HCT116 (cell line): ENCODE data around the gene ZYX. TPM values are rescaled to one million over a fixed set of nuclear protein-coding genes. Genes with fewer than 3 reads are reported as not detected.
"Not testable (repeated sequence)": the region's sequence is repeated elsewhere in the genome, so short reads cannot be mapped to it uniquely, and the experiment has no call there.

Source experiments
- ATAC-seq: fragments of 200-7000 bp; cut with Tn5 transposase; 2 replicates; pipeline ENCODE4 v1.9.1; 2020; ENCODE audit warnings: mild to moderate bottlenecking, moderate library complexity
- BruUV-seq: library from RNA; stranded (reverse); fragments of 400-500 nt; replicated peaks from 2 replicates; lab custom pipeline; 2021; lab: Mats Ljungman, UMichigan
- CTCF ChIA-PET: fragments of 300-600 bp; sonication (Branson Sonifier 250); formaldehyde crosslinking; loops from one replicate; lab custom pipeline; 2021; ENCODE audit warnings: antibody characterized with exemption; lab: Charles Lee
- POLR2A ChIA-PET: fragments of 300-600, 350-600 bp; sonication (Branson Sonifier 250); formaldehyde crosslinking; loops from one replicate; lab custom pipeline; 2021; ENCODE audit warnings: antibody characterized with exemption; lab: Charles Lee
- RAD21 ChIA-PET, 2 experiments: fragments of 300-600 bp; sonication (Branson Sonifier 250); formaldehyde crosslinking; loops; one replicate each; lab custom pipeline; 2023; ENCODE audit warnings: low total read pairs in 2 of 2; ENCODE audit not compliant: uncharacterized antibody in 2 of 2, unreplicated experiment in 2 of 2, low non-redundant PET in 1 of 2; lab: Charles Lee
- DNase-seq: peaks from one replicate; pipeline ENCODE4 v3.0.0-alpha.2; 2010; ENCODE audit warnings: low read depth, low spot score
- H2AFZ ChIP-seq: fragments of 200-600 bp; shearing (Covaris generic), sonication (generic); 2 replicates; pipeline ENCODE4 v1.6.1; 2017; ENCODE audit warnings: low read depth, mixed run types, mixed read lengths, antibody characterized with exemption, low read length; ENCODE audit not compliant: poor library complexity, severe bottlenecking
- H3K27ac ChIP-seq: 2 replicates; pipeline ENCODE4 v1.5.1; 2012; ENCODE audit warnings: low read depth, low read length
- H3K27me3 ChIP-seq: fragments of 200-600 bp; sonication (generic); 2 replicates; pipeline ENCODE4 v1.6.1; 2016; ENCODE audit warnings: mixed run types, low read length, mixed read lengths; ENCODE audit not compliant: insufficient read depth
- H3K36me3 ChIP-seq, 2 experiments: fragments of 200-500 bp in 1 of 2; fragments of 200-600 bp in 1 of 2; sonication (Bioruptor generic) in 1 of 2; sonication (generic) in 1 of 2; 2 replicates each; pipeline versions ENCODE4 v1.5.1 to v1.6.1; 2014 to 2016; ENCODE audit warnings: low read length in 2 of 2, inconsistent platforms in 1 of 2, mixed read lengths in 1 of 2, mixed run types in 1 of 2; ENCODE audit not compliant: insufficient read depth in 2 of 2, control insufficient read depth in 1 of 2
- H3K4me1 ChIP-seq, 2 experiments: fragments of 200-600 bp in 1 of 2; sonication (generic) in 1 of 2; 2 replicates each; pipeline versions ENCODE4 v1.5.1 to v1.6.1; 2012 to 2017; ENCODE audit warnings: low read length in 2 of 2, inconsistent platforms in 1 of 2, mild to moderate bottlenecking in 1 of 2, mixed read lengths in 1 of 2, mixed run types in 1 of 2, moderate library complexity in 1 of 2; ENCODE audit not compliant: insufficient read depth in 2 of 2, control insufficient read depth in 1 of 2
- H3K4me2 ChIP-seq: fragments of 200-600 bp; sonication (generic); 2 replicates; pipeline ENCODE4 v1.6.1; 2017; ENCODE audit warnings: mixed run types, low read length, mixed read lengths
- H3K4me3 ChIP-seq, 2 experiments: fragments of 200-600 bp in 1 of 2; sonication (generic) in 1 of 2; replicated peaks in 1 of 2; 2 replicates each; pipeline ENCODE4 v1.5.1; 2011 to 2016; ENCODE audit warnings: low read length in 2 of 2, control low read depth in 1 of 2, low read depth in 1 of 2, mild to moderate bottlenecking in 1 of 2, mixed read lengths in 1 of 2, mixed run types in 1 of 2
- H3K79me2 ChIP-seq: fragments of 200-600 bp; sonication (generic); 2 replicates; pipeline ENCODE4 v1.6.1; 2017; ENCODE audit warnings: mild to moderate bottlenecking, mixed run types, low read length, moderate library complexity, mixed read lengths; ENCODE audit not compliant: insufficient read depth
- H3K9ac ChIP-seq: fragments of 200-600 bp; sonication (generic); 2 replicates; pipeline ENCODE4 v1.6.1; 2016; ENCODE audit warnings: low read length, mixed read lengths
- H3K9me2 ChIP-seq: fragments of 200-600 bp; sonication (generic), shearing (Covaris generic); 2 replicates; pipeline ENCODE4 v1.6.1; 2017; ENCODE audit warnings: mixed run types, mild to moderate bottlenecking, moderate library complexity; ENCODE audit not compliant: insufficient read depth
- H3K9me3 ChIP-seq, 2 experiments: fragments of 200-500 bp in 1 of 2; fragments of 200-600 bp in 1 of 2; sonication (Bioruptor generic) in 1 of 2; sonication (generic) in 1 of 2; 2 replicates each; pipeline ENCODE4 v1.6.1; 2014 to 2017; ENCODE audit warnings: low read length in 2 of 2, mixed read lengths in 2 of 2, inconsistent platforms in 1 of 2, low read depth in 1 of 2, mild to moderate bottlenecking in 1 of 2, mixed run types in 1 of 2, moderate library complexity in 1 of 2; ENCODE audit not compliant: control insufficient read depth in 1 of 2, insufficient read depth in 1 of 2
- H4K20me1 ChIP-seq: fragments of 200-600 bp; sonication (generic), shearing (Covaris generic); 2 replicates; pipeline ENCODE4 v1.6.1; 2017; ENCODE audit warnings: mixed run types, mild to moderate bottlenecking, moderate library complexity; ENCODE audit not compliant: insufficient read depth
- CBX3 ChIP-seq: IDR thresholded peaks from 2 replicates; pipeline ENCODE4 v1.6.1; 2012; ENCODE audit warnings: low read depth
- SP1 ChIP-seq: IDR thresholded peaks from 2 replicates; pipeline ENCODE4 v1.6.1; 2012; ENCODE audit warnings: low read depth
- intact Hi-C: fragments of 100-400 bp; cut with micrococcal nuclease; formaldehyde crosslinking; loops from 2 replicates; pipeline ENCODE4 v1.10.0; 2022
- total RNA-seq: library from RNA; stranded (reverse); gene quantifications from one replicate; pipeline ENCODE4 v1.2.1, GENCODE V29; 2021; ENCODE audit not compliant: unreplicated experiment
- TF ChIP-seq, protein P1 (sequence below), 3 experiments: fragments of 200-600 bp in 1 of 3; sonication (generic) in 1 of 3; IDR thresholded peaks in 2 of 3; conservative IDR thresholded peaks in 1 of 3; 2 replicates each; pipeline ENCODE4 v1.5.1; 2012 to 2017; ENCODE audit warnings: low read depth in 2 of 3, low read length in 2 of 3, antibody characterized with exemption in 1 of 3, borderline replicate concordance in 1 of 3, control low read depth in 1 of 3, mild to moderate bottlenecking in 1 of 3, mixed read lengths in 1 of 3, mixed run types in 1 of 3, moderate library complexity in 1 of 3; ENCODE audit not compliant: insufficient read depth in 1 of 3

ZYX gene
- total RNA-seq, 1 experiment from 2014 or later, result 144 TPM

DNA sequence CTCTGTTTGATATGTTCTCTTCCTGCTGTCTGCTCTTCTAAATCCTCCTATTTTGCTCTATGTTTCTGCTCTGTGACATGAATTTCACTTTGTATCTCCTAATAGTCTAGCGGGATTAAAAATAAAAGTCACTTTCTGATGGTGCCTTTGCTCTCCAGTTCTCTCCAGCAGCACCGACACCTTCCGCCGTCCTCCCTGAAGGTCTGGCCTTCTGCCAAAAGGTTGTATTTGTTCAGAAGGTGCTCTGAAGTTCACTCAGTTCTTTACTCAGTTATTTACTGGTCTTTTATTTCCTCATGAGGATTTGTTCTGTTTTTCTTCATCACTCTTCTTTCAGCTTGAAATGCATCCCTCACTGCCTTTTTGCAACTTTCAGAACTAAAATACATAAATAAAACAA is 38.7 kb downstream of the ZYX start:
- CTCF ChIA-PET, result no interaction called here
- Histone ChIP-seq H3K4me3 (no peak overlapping the region), H3K79me2 (no peaks in the 10 kb centered on the region), H3K27me3 (no peaks in the 10 kb centered on the region), H3K9ac (no peak overlapping the region), H4K20me1 (no peaks in the 10 kb centered on the region), H3K27ac (no peak overlapping the region), H3K9me3 (no peaks in the 10 kb centered on the region), H3K4me1 (no peaks in the 10 kb centered on the region), H2AFZ (no peak overlapping the region), H3K36me3 (no peaks in the 10 kb centered on the region), H3K4me2 (no peak overlapping the region), H3K9me2 (no peaks in the 10 kb centered on the region)
- TF ChIP-seq, protein P1, sequence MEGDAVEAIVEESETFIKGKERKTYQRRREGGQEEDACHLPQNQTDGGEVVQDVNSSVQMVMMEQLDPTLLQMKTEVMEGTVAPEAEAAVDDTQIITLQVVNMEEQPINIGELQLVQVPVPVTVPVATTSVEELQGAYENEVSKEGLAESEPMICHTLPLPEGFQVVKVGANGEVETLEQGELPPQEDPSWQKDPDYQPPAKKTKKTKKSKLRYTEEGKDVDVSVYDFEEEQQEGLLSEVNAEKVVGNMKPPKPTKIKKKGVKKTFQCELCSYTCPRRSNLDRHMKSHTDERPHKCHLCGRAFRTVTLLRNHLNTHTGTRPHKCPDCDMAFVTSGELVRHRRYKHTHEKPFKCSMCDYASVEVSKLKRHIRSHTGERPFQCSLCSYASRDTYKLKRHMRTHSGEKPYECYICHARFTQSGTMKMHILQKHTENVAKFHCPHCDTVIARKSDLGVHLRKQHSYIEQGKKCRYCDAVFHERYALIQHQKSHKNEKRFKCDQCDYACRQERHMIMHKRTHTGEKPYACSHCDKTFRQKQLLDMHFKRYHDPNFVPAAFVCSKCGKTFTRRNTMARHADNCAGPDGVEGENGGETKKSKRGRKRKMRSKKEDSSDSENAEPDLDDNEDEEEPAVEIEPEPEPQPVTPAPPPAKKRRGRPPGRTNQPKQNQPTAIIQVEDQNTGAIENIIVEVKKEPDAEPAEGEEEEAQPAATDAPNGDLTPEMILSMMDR (IDR thresholded peaks at IDR 0.05 in 2 of 3, conservative IDR thresholded peaks at IDR 0.05 in 1 of 3; ENCODE audit: borderline replicate concordance in 1 of 3, insufficient read depth in 1 of 3, low read depth in 2 of 3, low read length in 2 of 3), result no peak
- TF ChIP-seq CBX3 (no peak), SP1 (no peak)
- no TSS peak for BruUV-seq
- ATAC-seq (no peak), DNase-seq (no peak)
- RAD21 ChIA-PET, result no interaction called here
- intact Hi-C loops, result no loop called here
- POLR2A ChIA-PET, result no interaction called here

DNA sequence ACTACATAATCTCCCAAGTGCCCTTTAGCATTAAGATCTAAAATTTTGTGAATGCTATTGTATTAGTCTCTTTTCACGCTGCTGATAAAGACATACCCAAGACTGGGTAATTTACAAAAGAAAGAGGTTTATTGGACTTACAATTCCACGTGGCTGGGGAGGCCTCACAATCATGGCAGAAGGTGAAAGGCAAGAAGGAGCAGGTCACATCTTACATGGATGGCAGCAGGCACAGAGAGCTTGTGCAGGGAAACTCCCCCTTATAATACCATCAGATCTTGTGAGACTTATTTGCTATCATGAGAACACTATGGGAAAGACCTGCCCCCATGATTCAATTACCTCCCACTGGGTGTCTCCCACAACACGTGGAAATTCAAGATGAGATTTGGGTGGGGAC is 39.5 kb downstream of the ZYX start:
- H4K20me1 ChIP-seq, H3K9me3 ChIP-seq, H3K36me3 ChIP-seq, H3K9ac ChIP-seq, intact Hi-C loops, H3K27ac ChIP-seq, H3K4me1 ChIP-seq, DNase-seq, H2AFZ ChIP-seq, POLR2A ChIA-PET, H3K79me2 ChIP-seq, H3K27me3 ChIP-seq, H3K4me2 ChIP-seq, H3K9me2 ChIP-seq, RAD21 ChIA-PET, H3K4me3 ChIP-seq, CTCF ChIA-PET, BruUV-seq, ATAC-seq: not testable (repeated sequence)
